H1 (cell line): ENCODE measurements around the gene EBF3. TPM values are rescaled to one million over a fixed set of nuclear protein-coding genes. Genes with fewer than 3 reads are reported as not detected.

Experiments used
- CTCF ChIA-PET: fragments of 300-600 bp; sonication (Branson Sonifier 250); formaldehyde crosslinking; loops from one replicate; lab custom pipeline; 2021; ENCODE audit not compliant: partially characterized antibody; lab: Charles Lee
- POLR2A ChIA-PET: fragments of 300-600 bp; sonication (Branson Sonifier 250); formaldehyde crosslinking; loops from one replicate; lab custom pipeline; 2021; ENCODE audit warnings: inconsistent platforms; ENCODE audit not compliant: partially characterized antibody; lab: Charles Lee
- DNase-seq, 2 experiments: peaks; one replicate each; pipeline versions ENCODE4 v3.0.0 to v3.0.0-alpha.2; 2010 to 2022; ENCODE audit warnings: low spot score in 2 of 2, low read depth in 1 of 2, mixed read lengths in 1 of 2
- FAIRE-seq: peaks from 2 replicates; lab custom pipeline; 2011; peaks lifted over from hg19 to GRCh38; lab: Jason Lieb, UNC
- H2AFZ ChIP-seq: 2 replicates; pipeline ENCODE4 v1.8.1; 2012; ENCODE audit warnings: low read length, inconsistent platforms
- H2AK5ac ChIP-seq: 2 replicates; pipeline ENCODE4 v1.6.1; 2013; ENCODE audit warnings: low read depth, low read length
- H2BK120ac ChIP-seq: replicated peaks from 2 replicates; pipeline ENCODE3; 2013; ENCODE audit warnings: low read depth, low read length, inconsistent platforms
- H2BK12ac ChIP-seq: 2 replicates; pipeline ENCODE4 v1.6.1; 2013; ENCODE audit warnings: low read depth, low read length
- H2BK15ac ChIP-seq: 2 replicates; pipeline ENCODE4 v1.6.1; 2013; ENCODE audit warnings: low read length
- H2BK20ac ChIP-seq: 2 replicates; pipeline ENCODE4 v1.6.1; 2013; ENCODE audit warnings: low read length
- H2BK5ac ChIP-seq: 2 replicates; pipeline ENCODE4 v1.6.1; 2013; ENCODE audit warnings: low read depth, low read length
- H3K14ac ChIP-seq: 2 replicates; pipeline ENCODE4 v1.6.1; 2013; ENCODE audit warnings: inconsistent platforms; ENCODE audit not compliant: insufficient read length
- H3K18ac ChIP-seq: 2 replicates; pipeline ENCODE4 v1.6.1; 2013; ENCODE audit warnings: low read length; ENCODE audit errors: extremely low read depth
- H3K23ac ChIP-seq: 2 replicates; pipeline ENCODE4 v1.6.1; 2013; ENCODE audit warnings: inconsistent platforms; ENCODE audit not compliant: insufficient read length
- H3K23me2 ChIP-seq: 2 replicates; pipeline ENCODE4 v1.6.1; 2013; ENCODE audit warnings: low read depth, low read length
- H3K27ac ChIP-seq: 2 replicates; pipeline ENCODE4 v1.6.1; 2011; ENCODE audit warnings: low read depth, low read length, inconsistent platforms
- H3K27me3 ChIP-seq, 4 experiments: replicated peaks in 1 of 4; 1 replicate in 1 of 4; 2 replicates in 3 of 4; pipeline versions ENCODE4 v1.6.1 to v1.8.1; 2011 to 2013; ENCODE audit warnings: low read length in 3 of 4, mild to moderate bottlenecking in 3 of 4, inconsistent platforms in 2 of 4, mixed read lengths in 2 of 4, moderate library complexity in 1 of 4; ENCODE audit not compliant: control insufficient read depth in 3 of 4, insufficient read depth in 3 of 4; ENCODE audit errors: extremely low read depth in 1 of 4
- H3K36me3 ChIP-seq, 4 experiments: 2 replicates each; pipeline versions ENCODE4 v1.6.1 to v1.8.1; 2011 to 2013; ENCODE audit warnings: mild to moderate bottlenecking in 4 of 4, low read length in 3 of 4, moderate library complexity in 2 of 4, control low read depth in 1 of 4, inconsistent platforms in 1 of 4; ENCODE audit not compliant: insufficient read depth in 4 of 4, control insufficient read depth in 2 of 4
- H3K4ac ChIP-seq: replicated peaks from 2 replicates; pipeline ENCODE3; 2013; ENCODE audit warnings: low read length, low read depth, mixed read lengths, inconsistent platforms; ENCODE audit not compliant: insufficient read length
- H3K4me1 ChIP-seq, 4 experiments: replicated peaks in 1 of 4; 1 replicate in 1 of 4; 2 replicates in 3 of 4; pipeline versions ENCODE4 v1.6.1 to v1.8.1; 2011 to 2013; ENCODE audit warnings: low read length in 3 of 4, inconsistent platforms in 2 of 4, mixed read lengths in 1 of 4; ENCODE audit not compliant: insufficient read depth in 4 of 4, control insufficient read depth in 3 of 4
- H3K4me2 ChIP-seq, 2 experiments: 2 replicates each; pipeline versions ENCODE4 v1.6.1 to v1.8.1; 2011 to 2013; ENCODE audit warnings: low read depth in 2 of 2, low read length in 2 of 2, control low read depth in 1 of 2, inconsistent platforms in 1 of 2, mild to moderate bottlenecking in 1 of 2; ENCODE audit not compliant: insufficient read depth in 1 of 2
- H3K4me3 ChIP-seq, 4 experiments: fragments of 200-600, 300-600 bp in 1 of 4; sonication (generic), shearing (Covaris generic), sonication (Bioruptor Twin) in 1 of 4; 2 replicates each; pipeline versions ENCODE4 v1.5.1 to v1.8.1; 2011 to 2016; ENCODE audit warnings: low read length in 4 of 4, low read depth in 3 of 4, control low read depth in 2 of 4, inconsistent platforms in 2 of 4, mild to moderate bottlenecking in 2 of 4, mixed read lengths in 1 of 4, moderate library complexity in 1 of 4; ENCODE audit not compliant: insufficient read depth in 2 of 4; ENCODE audit errors: extremely low read depth in 1 of 4
- H3K56ac ChIP-seq: replicated peaks from 2 replicates; pipeline ENCODE3; 2013; ENCODE audit warnings: low read depth, mild to moderate bottlenecking, mixed read lengths, low read length, inconsistent platforms; ENCODE audit not compliant: insufficient read length
- H3K79me1 ChIP-seq: 2 replicates; pipeline ENCODE4 v1.6.1; 2013; ENCODE audit warnings: low read depth, low read length, control low read depth
- H3K79me2 ChIP-seq, 2 experiments: 2 replicates each; pipeline versions ENCODE4 v1.6.1 to v1.8.1; 2012 to 2013; ENCODE audit warnings: low read length in 2 of 2, mild to moderate bottlenecking in 2 of 2, inconsistent platforms in 1 of 2; ENCODE audit not compliant: insufficient read depth in 2 of 2, control insufficient read depth in 1 of 2
- H3K9ac ChIP-seq, 4 experiments: replicated peaks in 1 of 4; 1 replicate in 1 of 4; 2 replicates in 3 of 4; pipeline versions ENCODE4 v1.6.1 to v1.8.1; 2011 to 2013; ENCODE audit warnings: low read depth in 3 of 4, low read length in 3 of 4, control low read depth in 2 of 4, mild to moderate bottlenecking in 2 of 4, moderate library complexity in 2 of 4, inconsistent platforms in 1 of 4; ENCODE audit errors: extremely low read depth in 1 of 4
- H3K9me3 ChIP-seq, 2 experiments: 2 replicates each; pipeline versions ENCODE4 v1.6.1 to v1.8.1; 2012 to 2013; ENCODE audit warnings: mild to moderate bottlenecking in 2 of 2, moderate library complexity in 2 of 2, control low read depth in 1 of 2, inconsistent platforms in 1 of 2, low read depth in 1 of 2, low read length in 1 of 2, mixed read lengths in 1 of 2; ENCODE audit not compliant: insufficient read depth in 2 of 2
- H4K20me1 ChIP-seq, 2 experiments: replicated peaks in 1 of 2; 2 replicates each; pipeline versions ENCODE3 to v1.8.1; 2011 to 2013; ENCODE audit warnings: inconsistent platforms in 2 of 2, low read length in 2 of 2, mild to moderate bottlenecking in 1 of 2; ENCODE audit not compliant: insufficient read depth in 2 of 2, control insufficient read depth in 1 of 2
- H4K5ac ChIP-seq: 2 replicates; pipeline ENCODE4 v1.6.1; 2013; ENCODE audit warnings: low read length, low read depth, mixed read lengths, inconsistent platforms; ENCODE audit not compliant: insufficient read length
- H4K8ac ChIP-seq: 2 replicates; pipeline ENCODE4 v1.8.0; 2013; ENCODE audit warnings: mild to moderate bottlenecking, moderate library complexity, low read length, inconsistent platforms; ENCODE audit not compliant: insufficient read depth; ENCODE audit errors: extremely low read depth
- H4K91ac ChIP-seq: replicated peaks from 2 replicates; pipeline ENCODE3; 2013; ENCODE audit warnings: low read length, mixed read lengths, inconsistent platforms; ENCODE audit not compliant: insufficient read length
- GTF2F1 ChIP-seq: IDR thresholded peaks from 2 replicates; pipeline ENCODE4 v1.6.1; 2012; ENCODE audit warnings: low read depth, low read length, improper control_type of control experiment, borderline replicate concordance
- POLR2A ChIP-seq, 2 experiments: IDR thresholded peaks; 1 replicate in 1 of 2; 2 replicates in 1 of 2; pipeline ENCODE4 v1.6.1; 2011; ENCODE audit warnings: low read depth in 2 of 2, low read length in 2 of 2, mild to moderate bottlenecking in 2 of 2; ENCODE audit errors: control extremely low read depth in 1 of 2
- TCF12 ChIP-seq: IDR thresholded peaks from 2 replicates; pipeline ENCODE4 v1.6.1; 2011; ENCODE audit warnings: low read depth, mild to moderate bottlenecking, low read length
- WGBS, 2 experiments: shearing (Covaris generic) in 1 of 2; methylation state at CpG; one replicate each; pipeline versions ENCODE4 v1.1.6 to v1.1.7; 2013 to 2015; ENCODE audit warnings: low lambda C conversion rate in 2 of 2, mixed read lengths in 2 of 2, inconsistent platforms in 1 of 2, low coverage in 1 of 2, missing lambda C conversion rate in 1 of 2; ENCODE audit not compliant: insufficient replicate concordance in 2 of 2, insufficient coverage in 1 of 2, insufficient read length in 1 of 2; ENCODE audit errors: extremely low coverage in 1 of 2, missing lambda C conversion rate in 1 of 2; 5-methylcytosine and 5-hydroxymethylcytosine counted together
- polyA plus RNA-seq, 7 experiments: library from polyadenylated mRNA; depleted of rRNA in 3 of 7; stranded (reverse) in 5 of 7; unstranded in 2 of 7; fragments of >200 nt in 5 of 7; fragments of 200-250 nt in 2 of 7; gene quantifications; 1 replicate in 5 of 7; 2 replicates in 1 of 7; 4 replicates in 1 of 7; pipeline versions ENCODE4 v1.2.1 to v1.2.3, GENCODE V29; 2011 to 2013; ENCODE audit warnings: missing spikeins in 2 of 7, mixed read lengths in 2 of 7
- total RNA-seq: library from RNA; stranded (reverse); fragmentation: NEBNext Ultra II Directional; extraction: Animal tissue kit (Norgen Biotek cat#: 25700); gene quantifications from 2 replicates; pipeline ENCODE4 v1.2.1, GENCODE V29; 2021
- TF ChIP-seq, protein P1 (sequence below): IDR thresholded peaks from 2 replicates; pipeline ENCODE4 v1.6.1; 2012; ENCODE audit warnings: inconsistent platforms

Gene EBF3
- total and polyA plus RNA-seq, 2 of the 8 experiments (the other 6 are each of a cell fraction or from before 2014, with no cell fraction given) = 0.08 to 0.26 TPM

GRCh38 chr10:129949891-129950291, 14.2 kb downstream of the EBF3 start:
- Histone ChIP-seq H3K9ac (no peak overlapping the region), H3K27ac (no peak overlapping the region), H3K9me3 (no peaks in the 10 kb centered on the region), H3K36me3 (no peaks in the 10 kb centered on the region), H2BK5ac (no peak overlapping the region), H3K4ac (no peak overlapping the region), H3K18ac (no peak overlapping the region; the same call in 1 of the 2 replicates), H2BK12ac (no peak overlapping the region), H2BK15ac (no peak overlapping the region), H3K56ac (no peak overlapping the region), H3K4me3 (peak overlapping the region in 3 of 4 experiments; percentile 24 to 51 (median 28); a peak in 4 of 8 replicates), H3K4me1 (peaks cover 0 to 5% (median 3%) of the 10 kb centered on the region in 4 experiments; a peak in 3 of 7 replicates), H2BK120ac (no peak overlapping the region), H3K23ac (no peak overlapping the region), H2AK5ac (no peak overlapping the region), H3K14ac (no peak overlapping the region), H3K79me2 (no peaks in the 10 kb centered on the region), H3K4me2 (peak overlapping the region; percentile 9 to 68; a peak in 3 of 4 replicates), H4K91ac (no peak overlapping the region), H2AFZ (0 out of 2 replicates have a peak overlapping the region, but pooled peaks have one; percentile 63), H4K8ac (no peak overlapping the region; the same call in 1 of the 2 replicates), H3K23me2 (no peaks in the 10 kb centered on the region), H3K27me3 (peaks cover 4 to 22% (median 18%) of the 10 kb centered on the region in 4 experiments; a peak in 5 of 7 replicates), H2BK20ac (no peak overlapping the region), H4K20me1 (no peaks in the 10 kb centered on the region), H3K79me1 (no peaks in the 10 kb centered on the region), H4K5ac (no peak overlapping the region)
- no peak for FAIRE-seq
- ChIA-PET CTCF (interaction anchor here (0.9 to 2.7 kb wide), 9 partner anchors 12 to 618 kb away, joined by 3 to 11 read pairs (median 4); no protein-coding TSS in a partner anchor), POLR2A (interaction anchor here (1.8 kb wide), 1 partner anchor 10 kb away, joined by 7 read pairs; no protein-coding TSS in a partner anchor)
- no peak for DNase-seq
- TF ChIP-seq, protein P1, sequence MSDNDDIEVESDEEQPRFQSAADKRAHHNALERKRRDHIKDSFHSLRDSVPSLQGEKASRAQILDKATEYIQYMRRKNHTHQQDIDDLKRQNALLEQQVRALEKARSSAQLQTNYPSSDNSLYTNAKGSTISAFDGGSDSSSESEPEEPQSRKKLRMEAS = 0 out of 2 replicates have a peak, but pooled peaks have one; percentile 22
- TF ChIP-seq GTF2F1 (no peak), POLR2A (IDR thresholded peaks at IDR 0.05; ENCODE audit: control extremely low read depth in 1 of 2, low read depth in 2 of 2, low read length in 2 of 2) (no peak), TCF12 (0 out of 2 replicates have a peak, but pooled peaks have one; percentile 10)
- WGBS, 2 experiments = 16% methylated on average over 4 of the region's 16 CpGs; no CpG with 5 or more reads in 1 of the 2 experiments
